Panc1 (cell line): ENCODE results near the gene NOP16.

Source experiments
- CTCF ChIP-seq: fragments of 450-650 bp; IDR thresholded peaks from 2 replicates; pipeline ENCODE4 v1.5.1; 2017; ENCODE audit warnings: mild to moderate bottlenecking
- POLR2AphosphoS5 ChIP-seq: IDR thresholded peaks from 2 replicates; pipeline ENCODE4 v1.6.1; 2012; ENCODE audit warnings: mild to moderate bottlenecking, low read depth, low read length, moderate library complexity
- REST ChIP-seq, 2 experiments: IDR thresholded peaks; 2 replicates each; pipeline ENCODE4 v1.6.1; 2011 to 2012; ENCODE audit warnings: low read depth in 2 of 2, control low read depth in 1 of 2, low read length in 1 of 2, mild to moderate bottlenecking in 1 of 2, moderate library complexity in 1 of 2; ENCODE audit not compliant: insufficient read depth in 1 of 2
- SIN3A ChIP-seq: IDR thresholded peaks from 2 replicates; pipeline ENCODE4 v1.6.1; 2012; ENCODE audit warnings: low read depth, mild to moderate bottlenecking, low read length, moderate library complexity, borderline replicate concordance; ENCODE audit not compliant: insufficient read depth
- TCF7L2 ChIP-seq: IDR thresholded peaks from 2 replicates; pipeline ENCODE4 v1.6.1; 2011; ENCODE audit warnings: mild to moderate bottlenecking, low read depth, low read length, inconsistent platforms

GRCh38 chr5:176353533-176353932 is 34.9 kb downstream of the NOP16 start:
- TF ChIP-seq CTCF (no peak), POLR2AphosphoS5 (no peak), REST (IDR thresholded peaks at IDR 0.05; ENCODE audit: insufficient read depth in 1 of 2, low read depth in 2 of 2, low read length in 1 of 2) (no peak), TCF7L2 (no peak), SIN3A (no peak)
